HG03469 (cell line): ENCODE results near the gene B3GALT2.
"Not testable (repeated sequence)": the region's sequence is repeated elsewhere in the genome, so short reads cannot be mapped to it uniquely, and the experiment has no call there.

ENCODE experiments used
- ATAC-seq: cut with Tn5 transposase; IDR thresholded peaks from one replicate; pipeline ENCODE4 v1.9.1; 2021; ENCODE audit warnings: mild to moderate bottlenecking, moderate library complexity, moderate number of reproducible peaks; ENCODE audit not compliant: unreplicated experiment

B3GALT2 gene

DNA sequence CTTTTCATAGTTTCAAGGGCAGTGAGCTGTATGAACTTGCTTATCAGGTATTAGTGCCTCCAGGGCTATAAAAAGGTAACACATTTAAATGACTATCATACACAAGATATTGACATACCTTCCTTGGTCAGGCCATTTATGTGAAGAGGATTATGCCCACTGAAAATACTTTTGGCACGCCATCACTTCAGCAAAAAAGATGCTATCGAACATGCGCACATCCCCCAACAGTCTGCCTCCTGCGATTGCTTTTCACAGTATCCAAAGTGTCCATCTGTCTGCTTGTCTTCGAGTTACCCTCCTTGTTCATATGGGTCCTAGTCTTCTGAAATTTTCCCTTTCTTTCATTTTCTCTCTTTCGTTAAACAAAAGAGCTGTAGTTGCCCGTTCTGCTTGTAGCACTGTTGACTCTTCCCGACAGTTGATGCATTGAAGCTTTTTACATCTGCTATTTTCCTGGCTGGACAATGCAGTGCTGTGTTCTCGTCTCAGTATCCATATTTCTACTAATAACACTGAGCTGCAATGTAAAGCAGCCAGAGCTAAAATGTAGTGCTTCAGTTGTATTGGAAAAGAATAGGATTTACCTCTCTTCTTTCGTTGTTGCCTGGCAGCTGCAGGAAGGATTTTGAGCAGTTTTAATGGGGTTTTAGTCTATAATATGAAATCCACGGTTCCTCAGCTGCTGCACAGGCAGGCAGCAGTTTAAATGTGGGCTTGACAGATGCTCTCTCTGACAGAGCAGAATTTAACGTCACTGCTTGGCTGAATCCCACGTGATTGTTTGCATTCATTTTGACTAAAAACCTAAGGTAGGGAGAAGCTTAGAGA is at the start of gene B3GALT2:
B3GALT2 (minus strand) TSS at position 713 of the 831 bp plus-strand sequence. CDS start 5,051 bp downstream, outside the sequence.
- no peak for ATAC-seq

- ATAC-seq = no peak
Observed at GRCh38 chr1:193234530-193234929, 48.1 kb upstream of the B3GALT2 start.

GRCh38 chr1:193231146-193231545 is 44.7 kb upstream of the B3GALT2 start:
- not testable (repeated sequence) for ATAC-seq

DNA sequence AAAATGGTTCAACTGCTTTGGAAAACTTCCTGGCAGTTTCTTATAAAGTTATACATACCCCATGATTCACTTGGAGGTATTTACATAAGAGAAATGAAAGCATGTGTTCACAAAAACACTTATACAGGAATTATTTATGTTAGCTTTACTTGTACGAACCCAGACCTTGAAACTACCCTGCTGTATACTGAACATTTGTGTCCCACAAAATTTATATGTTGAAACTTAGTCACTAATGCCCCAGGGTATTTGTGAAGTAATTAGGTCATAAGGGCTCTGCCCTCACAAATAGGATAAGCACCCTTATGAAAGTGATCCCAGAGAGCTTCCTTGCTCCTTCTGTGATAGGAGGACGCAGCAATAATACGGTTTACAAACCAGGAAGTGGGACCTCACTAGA is 42.7 kb upstream of the B3GALT2 start:
- ATAC-seq = no peak

GRCh38 chr1:193222056-193222615 is 35.7 kb upstream of the B3GALT2 start:
- no peak for ATAC-seq

GRCh38 chr1:193221651-193222050 is 35.2 kb upstream of the B3GALT2 start:
- ATAC-seq = no peak

DNA sequence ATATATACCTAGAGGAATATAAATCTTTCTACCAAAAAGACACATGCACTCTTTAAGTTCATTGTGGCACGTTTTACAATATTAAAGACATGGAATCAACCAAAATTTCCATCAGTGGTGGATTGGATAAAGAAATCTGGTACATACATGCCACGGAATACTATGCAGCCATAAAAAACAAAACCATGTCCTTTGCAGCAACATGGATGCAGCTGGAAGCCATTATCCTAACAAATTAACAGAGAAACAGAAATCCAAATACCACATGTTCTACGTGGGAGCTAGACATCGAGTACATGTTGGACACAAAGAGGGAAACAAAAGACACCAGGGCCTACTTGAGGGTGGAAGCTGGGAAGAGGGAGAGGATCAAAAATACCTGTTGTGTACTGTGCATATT is 33.0 kb upstream of the B3GALT2 start:
- ATAC-seq = no peak

DNA sequence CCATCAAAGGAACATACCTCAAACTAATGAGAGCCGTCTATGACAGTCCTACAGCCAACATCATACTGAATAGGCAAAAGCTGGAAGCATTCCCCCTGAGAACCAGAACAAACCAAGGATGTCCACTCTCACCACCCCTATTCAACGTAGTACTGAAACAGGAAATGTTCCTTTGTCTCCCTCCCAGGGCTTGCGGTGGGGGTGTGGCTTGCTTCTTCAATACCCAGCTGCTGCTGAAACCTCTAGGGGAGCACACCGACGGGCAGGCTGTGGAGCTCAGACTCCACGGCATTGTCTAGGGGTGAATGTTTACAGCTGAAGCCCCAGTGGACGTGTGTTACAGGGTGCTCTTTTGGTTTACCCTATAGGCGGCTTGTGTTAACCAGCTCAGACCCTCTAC is 30.5 kb upstream of the B3GALT2 start:
- peak; percentile 79 for ATAC-seq

GRCh38 chr1:193213998-193214397 is 27.6 kb upstream of the B3GALT2 start:
- no peak for ATAC-seq

GRCh38 chr1:193212637-193213036 is 26.2 kb upstream of the B3GALT2 start:
- ATAC-seq = no peak

DNA sequence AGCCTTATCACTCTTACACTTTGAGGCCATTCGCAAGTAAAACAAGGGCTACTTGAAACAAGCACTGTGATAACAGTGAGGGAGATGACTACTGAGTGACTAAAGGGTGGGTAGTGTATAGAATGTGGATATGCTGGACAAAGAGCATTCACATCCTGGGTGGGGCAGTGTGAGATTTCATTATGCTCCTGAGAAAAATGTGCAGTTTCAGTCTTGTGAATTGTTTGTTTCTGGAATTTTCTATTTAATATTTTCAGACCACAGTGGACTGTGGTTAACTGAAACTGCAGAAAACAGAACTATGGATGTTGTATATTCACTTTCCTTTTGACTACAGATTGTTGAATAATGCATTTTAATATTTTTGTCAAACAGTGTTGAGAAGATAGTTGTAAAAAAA is 25.1 kb upstream of the B3GALT2 start:
- peak; percentile 82 for ATAC-seq

- no peak for ATAC-seq
Observed at GRCh38 chr1:193210996-193211395, 24.6 kb upstream of the B3GALT2 start.

DNA sequence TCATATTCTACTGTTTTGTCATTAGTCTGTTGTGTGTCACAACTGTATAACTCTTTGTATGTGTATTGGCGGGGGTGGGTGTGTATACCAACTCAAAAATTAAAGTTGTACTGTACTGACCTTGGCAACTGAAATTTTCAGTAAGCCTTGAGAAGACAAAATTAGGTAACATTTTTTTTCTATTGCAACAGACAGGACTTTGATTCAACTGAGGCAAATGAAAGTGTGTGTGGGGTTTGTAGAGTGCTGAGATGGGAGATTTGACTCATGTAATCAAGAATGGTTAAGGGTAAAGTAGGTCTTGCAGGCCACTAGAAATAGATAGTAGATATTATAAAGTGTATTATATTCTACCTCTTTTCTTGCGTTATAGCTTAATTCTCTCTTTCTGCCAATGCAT is 14.6 kb upstream of the B3GALT2 start:
- no peak for ATAC-seq

DNA sequence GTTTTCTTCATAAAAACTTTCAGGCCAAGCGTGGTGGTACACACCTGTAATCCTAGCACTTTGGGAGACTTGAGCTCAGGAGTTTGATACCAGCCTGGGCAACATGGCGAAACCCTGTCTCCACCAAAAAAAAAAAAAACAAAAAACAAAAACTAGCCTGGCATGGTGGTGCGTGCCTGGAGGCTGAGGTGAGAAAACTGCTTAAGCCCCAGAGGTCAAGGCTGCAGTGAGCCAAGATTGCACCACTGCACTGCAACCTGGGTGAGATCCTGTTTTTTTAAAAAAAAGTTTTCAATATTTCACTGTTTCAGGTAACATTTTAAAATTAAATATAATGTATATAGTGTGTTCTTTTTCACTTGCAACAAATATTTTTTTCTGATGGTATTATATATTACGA is 13.5 kb upstream of the B3GALT2 start:
- ATAC-seq = no peak

DNA sequence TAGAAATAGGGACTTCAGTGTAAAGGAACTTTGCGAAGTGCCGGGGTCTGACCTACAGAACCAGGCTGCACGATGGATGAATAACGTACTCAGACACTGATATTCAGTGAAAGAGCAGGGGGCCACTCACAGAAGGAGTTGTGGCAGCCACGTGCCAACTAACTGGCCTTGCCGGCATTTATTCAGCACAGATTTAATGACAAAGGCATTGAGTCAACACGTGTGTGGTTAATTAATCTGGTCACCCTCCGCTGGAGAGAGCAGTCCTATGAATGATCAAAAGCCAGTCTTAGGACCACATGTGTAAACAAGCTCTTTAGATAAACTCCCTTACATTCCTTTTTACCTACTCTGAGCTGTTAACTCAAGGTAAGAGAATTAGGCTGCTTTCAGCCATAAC is 6.2 kb upstream of the B3GALT2 start:
- no peak for ATAC-seq

DNA sequence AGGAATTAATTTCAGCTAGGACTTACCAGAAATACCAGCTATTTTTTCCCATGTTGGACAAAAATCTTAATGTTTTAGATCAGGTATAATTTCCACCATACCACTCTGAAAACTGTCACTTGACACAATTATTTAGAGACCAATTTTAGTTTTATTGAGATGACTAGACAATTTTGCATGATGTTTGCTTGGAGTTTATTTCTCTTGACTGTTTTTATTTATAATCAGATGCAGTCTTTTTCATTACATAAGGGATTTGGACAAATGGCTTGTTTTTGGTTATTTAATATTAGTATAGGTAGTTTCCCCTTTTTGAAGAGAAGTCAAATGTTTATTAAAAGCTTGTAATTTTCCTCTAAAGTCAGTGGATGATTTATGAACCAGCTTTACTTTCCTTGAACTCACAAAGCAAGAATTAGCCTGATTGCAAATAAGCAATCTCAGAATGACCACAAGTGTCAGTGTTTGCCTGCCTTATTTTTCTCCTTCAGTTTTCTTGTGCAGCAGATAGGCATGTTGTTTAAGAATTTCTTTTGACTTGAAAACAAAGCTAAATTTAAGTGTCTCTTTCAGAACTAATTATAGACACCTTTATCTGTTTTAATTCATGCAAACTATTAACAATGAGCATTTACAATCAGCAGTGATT is 3.8 kb upstream of the B3GALT2 start:
- no peak for ATAC-seq

DNA sequence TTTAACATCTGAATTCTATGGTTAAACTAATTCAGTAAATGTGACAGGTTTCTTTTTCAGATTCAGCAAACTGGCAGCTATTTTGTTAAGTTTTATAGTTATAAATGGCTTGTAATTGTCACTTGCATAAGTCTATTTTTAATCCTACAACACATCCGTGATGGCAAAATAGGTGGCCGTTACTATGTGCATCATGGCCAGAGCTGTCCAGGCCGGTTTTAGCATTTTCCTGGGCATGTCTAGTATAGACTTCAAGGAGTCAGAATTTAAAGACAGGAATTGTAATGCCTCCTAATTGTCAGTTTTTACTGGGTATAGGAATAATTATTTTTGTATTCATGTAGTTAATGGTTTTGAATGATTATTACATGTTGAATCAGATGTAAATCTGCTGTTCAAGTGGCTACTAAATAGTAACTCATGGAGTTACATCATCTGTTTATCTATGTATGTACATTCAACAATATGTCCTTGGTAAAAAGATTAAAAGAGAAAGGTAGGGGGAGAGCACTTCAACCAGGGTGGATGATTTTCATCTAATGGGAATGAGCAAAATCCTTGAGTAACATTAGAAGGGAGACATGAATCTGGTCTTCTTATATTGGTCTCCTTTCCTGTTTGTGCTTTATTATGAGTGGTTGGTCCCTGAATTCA is 3.2 kb upstream of the B3GALT2 start:
- ATAC-seq = no peak

GRCh38 chr1:193188915-193189314 is 2.5 kb upstream of the B3GALT2 start:
- ATAC-seq = not testable (repeated sequence)

GRCh38 chr1:193187114-193187513 is 701 bp upstream of the B3GALT2 start:
- no peak for ATAC-seq

DNA sequence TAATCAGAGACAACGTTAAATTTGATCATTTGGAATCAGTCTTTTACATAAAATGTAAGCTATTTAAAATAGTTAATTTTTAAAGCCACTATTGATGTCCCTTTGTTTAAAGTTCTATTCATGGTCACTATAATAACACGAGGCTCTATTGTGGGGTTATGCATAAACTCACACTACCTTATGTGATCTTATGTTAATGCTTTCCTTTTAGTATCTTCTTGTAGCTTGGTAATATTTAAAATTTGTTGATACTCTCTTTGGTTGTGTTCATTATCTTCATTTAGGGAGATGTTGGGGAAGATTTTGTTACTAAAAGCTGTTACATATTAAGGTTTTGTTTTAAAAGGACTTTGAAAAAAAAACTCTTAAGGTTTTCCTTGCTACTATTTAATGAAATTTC is 1.2 kb downstream of the B3GALT2 start:
- ATAC-seq = no peak

GRCh38 chr1:193184776-193185175 is 1.6 kb downstream of the B3GALT2 start:
- no peak for ATAC-seq
